HG02970 (cell line): ENCODE data around the gene LRRC3C.

Source experiments
- ATAC-seq: cut with Tn5 transposase; IDR thresholded peaks from one replicate; pipeline ENCODE4 v1.9.1; 2021; ENCODE audit warnings: mild to moderate bottlenecking, moderate library complexity, moderate number of reproducible peaks; ENCODE audit not compliant: unreplicated experiment, low FRiP score

The LRRC3C gene

DNA sequence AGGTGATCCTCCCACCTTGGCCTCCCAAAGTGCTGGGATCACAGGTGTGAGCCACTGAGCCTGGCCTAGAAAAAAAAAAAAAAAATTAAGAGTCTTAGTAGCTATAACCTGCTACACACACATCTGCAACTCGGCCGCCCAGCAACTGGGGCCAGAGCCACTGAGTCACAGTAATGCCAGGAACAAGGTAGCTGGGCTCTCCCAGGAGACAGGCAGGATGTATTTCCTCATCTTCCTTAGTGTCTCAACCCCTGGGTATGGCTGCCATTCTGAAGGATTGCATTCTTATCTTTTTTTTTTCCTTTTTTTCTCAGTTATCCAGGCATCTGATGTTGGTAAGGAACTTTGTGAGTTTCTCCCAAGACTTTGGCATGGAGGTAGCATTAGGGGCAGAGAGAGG is 46.0 kb downstream of the LRRC3C start:
- ATAC-seq, result no peak

DNA sequence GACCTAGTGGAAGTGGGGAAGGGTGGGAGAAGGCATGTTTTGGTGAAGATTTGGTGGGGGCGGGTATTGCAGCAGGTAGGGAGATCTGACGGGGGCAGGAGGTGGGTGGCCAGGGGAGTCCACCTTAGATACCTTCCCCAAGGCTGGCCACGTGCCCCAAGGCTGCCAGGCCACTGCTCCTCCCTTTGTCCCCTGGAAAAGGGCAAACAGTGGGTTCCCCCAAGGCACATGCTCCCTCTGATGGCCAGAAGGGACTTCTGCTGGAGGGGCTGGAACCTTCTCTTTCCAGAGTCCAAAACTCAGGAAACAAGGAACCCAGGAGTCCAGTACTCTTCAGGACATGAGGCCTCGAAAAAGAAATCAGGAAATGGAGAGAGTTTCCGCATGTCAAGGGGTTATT is 46.9 kb downstream of the LRRC3C start:
- ATAC-seq, result no peak

DNA sequence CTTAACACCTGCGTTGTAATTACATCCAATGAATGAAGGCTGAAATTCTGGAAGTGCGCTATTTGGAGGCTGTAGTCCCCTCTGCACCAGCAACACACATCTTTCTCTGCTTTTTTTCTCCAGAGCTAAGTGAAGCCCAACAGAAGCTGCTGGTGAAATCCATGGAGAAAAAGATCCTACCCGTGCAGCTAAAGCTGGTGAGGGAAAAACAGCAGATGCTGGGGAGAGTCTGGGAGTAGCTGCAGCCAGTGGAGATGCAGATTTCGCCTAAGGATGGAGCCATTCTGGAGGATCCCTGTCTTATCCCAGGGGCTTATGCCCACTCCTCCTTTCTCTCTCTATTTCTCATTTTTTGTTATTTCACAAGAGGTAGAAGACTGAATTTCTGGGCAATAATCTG is 48.3 kb downstream of the LRRC3C start:
- no peak for ATAC-seq

DNA sequence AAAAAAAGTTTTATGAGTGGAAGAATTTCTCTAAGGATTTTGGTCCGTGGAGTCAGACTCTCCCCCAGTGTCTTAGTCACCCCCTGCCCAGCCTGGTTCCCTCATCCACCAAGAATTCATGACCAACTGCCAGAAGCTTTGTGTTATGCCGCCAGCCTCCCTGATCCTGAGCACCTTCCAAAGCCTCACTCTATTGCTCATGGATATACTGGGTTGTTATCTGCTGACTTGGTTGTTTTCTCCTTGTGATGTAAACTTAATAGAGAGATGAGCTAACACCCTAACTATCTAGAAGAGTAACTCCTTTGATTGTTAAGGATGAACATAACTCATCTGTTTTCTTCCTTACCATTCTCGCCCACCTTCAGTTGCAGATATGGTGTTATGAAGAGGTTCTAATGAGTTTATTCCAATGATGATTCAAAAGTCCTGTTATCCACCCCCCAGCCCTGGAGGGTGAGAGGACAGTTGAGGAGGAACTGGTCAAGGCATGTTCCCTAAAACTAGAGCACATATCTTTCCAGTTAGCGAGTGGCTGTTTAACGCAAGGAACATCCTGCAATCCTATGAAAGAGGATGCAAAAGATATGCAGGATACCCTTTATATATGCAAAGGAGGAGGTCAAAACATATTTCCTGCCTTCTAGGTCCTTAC is 51.6 kb downstream of the LRRC3C start:
- ATAC-seq, result no peak

DNA sequence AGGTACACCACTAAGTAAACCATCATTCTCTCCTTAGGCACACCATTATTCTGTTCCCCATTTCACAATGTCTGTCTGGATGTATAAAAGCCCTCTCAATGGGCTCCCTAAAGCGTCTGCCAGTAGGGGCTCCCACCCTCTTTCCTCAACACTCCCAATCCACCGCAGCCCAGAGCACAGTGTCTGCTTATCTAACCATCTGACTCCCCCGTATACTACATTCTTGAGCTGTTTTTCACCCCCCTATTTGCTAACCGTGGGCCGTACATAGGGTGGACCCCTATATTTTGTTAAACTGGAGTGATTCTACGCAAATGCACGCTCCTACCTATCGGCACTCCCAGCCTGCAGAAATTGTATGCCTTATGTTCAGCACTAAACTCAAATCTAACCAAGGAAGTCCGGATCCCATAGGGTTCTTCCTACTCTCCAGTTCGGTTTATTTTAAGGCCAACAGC is 52.4 kb downstream of the LRRC3C start:
- no peak for ATAC-seq

DNA sequence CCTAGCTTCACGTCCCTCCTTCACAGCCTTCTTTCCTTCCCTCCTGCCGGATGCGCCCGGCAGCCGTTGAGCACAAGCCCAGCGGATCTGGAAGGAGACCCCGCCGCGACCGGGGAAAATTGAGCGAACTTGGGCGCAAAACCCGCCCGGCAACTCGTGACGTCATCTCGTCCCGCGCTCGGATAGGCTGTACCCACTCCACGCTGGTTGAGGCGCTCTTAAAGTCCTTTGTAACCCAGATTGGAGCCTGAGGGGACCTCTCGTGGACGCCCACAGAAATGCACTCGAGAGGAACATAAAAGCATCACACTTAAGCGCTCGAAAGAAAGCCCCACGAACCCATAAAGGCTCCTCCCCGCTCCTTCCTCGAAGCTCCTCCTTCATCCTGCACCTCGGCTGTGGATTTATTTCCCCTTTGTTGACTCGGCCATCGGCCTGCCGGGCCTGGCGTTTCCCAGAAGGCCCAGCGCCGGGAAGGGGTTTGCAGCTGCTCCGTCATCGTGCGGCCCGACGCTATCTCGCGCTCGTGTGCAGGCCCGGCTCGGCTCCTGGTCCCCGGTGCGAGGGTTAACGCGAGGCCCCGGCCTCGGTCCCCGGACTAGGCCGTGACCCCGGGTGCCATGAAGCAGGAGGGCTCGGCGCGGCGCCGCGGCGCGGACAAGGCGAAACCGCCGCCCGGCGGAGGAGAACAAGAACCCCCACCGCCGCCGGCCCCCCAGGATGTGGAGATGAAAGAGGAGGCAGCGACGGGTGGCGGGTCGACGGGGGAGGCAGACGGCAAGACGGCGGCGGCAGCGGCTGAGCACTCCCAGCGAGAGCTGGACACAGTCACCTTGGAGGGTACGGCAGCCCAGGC is 53.0 kb downstream of the LRRC3C start, which contains the start of gene PSMD3:
Gene PSMD3, plus strand, starts transcription at position 457 of the 856 bp plus-strand sequence. Its CDS starts 164 bp downstream, at position 621.
- ATAC-seq, result peak; percentile 94

DNA sequence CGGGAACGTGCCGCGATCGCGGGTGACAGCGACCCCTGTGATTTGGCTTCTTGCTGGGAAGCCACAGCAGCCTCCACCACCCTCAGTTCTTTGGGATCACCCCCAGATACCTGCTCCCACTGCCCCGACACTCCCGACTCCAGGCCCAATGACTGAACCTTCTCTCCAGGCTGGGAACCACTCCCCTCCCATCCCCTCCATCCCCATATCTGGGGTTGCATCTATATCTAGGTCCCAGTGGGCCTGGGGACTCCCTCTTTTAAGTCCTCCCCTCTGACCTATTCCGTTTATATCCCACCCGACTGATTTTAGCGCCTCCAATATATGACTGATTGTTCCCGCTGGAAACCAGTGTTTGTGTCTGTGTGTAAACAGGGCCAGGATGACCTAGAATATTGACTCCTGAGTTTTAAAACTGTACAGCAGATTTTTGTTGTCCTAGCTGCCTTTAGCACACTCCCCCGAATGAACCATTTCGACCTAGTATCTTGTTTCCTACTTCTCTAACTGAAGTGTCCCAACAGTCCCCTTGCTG is 53.7 kb downstream of the LRRC3C start:
- ATAC-seq, result no peak

DNA sequence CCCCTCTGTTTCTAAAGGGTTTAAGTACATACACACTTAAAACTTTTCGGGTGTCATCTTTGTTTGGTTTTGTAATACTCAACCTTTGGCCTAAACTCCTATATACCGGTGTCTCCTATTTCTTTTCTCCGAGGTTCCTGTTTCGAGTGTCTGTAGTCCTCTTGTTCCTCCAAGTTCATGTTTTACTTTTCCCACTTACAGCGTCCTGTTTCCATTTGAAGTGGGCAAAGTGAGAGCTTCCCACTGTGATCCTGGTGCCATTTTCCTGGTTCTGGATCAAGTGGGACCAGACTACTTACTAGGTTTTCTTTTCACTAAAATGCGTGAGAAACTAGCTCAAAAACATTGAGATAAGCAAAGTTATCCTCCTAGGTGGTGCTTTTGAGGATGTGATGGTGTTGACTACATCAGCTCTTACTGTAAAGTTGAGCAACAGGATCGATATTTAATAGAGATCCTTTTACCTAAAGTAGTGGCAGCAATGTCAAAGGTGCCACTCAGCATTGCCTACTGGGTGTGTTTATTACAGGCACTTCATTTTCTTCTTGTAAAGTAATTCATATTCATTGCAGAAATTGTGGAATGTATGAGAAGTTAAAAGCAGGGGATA is 54.3 kb downstream of the LRRC3C start:
- no peak for ATAC-seq

DNA sequence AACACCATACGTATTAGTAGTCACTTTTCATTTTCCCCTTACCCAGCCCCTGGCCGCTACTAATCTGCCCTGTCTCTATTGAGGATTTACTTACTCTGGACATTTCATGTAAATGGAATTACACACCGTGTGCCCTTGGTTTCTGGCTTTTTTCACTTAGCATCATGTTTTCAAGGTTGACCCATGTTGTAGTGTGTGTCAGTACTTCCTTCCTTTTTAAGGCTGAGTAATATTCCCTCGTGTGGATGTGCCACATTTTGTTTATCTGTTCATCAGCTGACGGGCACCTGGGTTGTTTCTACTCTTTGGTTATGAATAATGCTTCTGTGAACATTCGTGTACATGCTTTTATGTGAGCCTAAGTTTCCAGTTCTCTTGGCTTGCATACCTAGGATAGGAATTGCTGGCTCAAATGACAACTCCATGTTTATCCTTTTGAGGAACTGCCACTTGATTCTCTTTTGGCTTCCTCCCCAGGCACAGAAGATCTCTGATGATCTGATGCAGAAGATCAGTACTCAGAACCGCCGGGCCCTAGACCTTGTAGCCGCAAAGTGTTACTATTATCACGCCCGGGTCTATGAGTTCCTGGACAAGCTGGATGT is 60.8 kb downstream of the LRRC3C start:
- ATAC-seq, result no peak

DNA sequence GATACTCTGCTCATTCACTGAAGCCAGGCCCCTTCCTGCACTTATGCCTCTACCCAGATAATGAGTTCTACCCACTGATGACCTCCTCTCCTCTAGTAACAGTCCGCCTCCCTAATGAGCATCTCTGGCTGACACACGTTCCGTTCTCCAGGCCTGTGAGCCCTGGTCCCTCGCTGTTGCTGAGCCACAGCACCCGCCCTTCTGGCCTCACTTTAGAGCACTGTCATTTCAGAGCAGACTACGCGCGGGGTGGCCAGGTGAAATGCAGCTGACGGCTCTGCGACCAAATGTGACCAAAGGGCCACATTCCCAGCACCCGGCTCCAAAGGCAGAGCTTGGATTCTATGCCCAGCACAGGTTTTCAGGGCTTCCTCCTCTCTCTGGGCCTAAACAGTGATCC is 66.9 kb downstream of the LRRC3C start:
- no peak for ATAC-seq
